ENCODE measurements around the gene JCAD. TPM values are rescaled to one million over a fixed set of nuclear protein-coding genes. Genes with fewer than 3 reads are reported as not detected.

Gene JCAD
- polyA plus RNA-seq, 2 of the 4 experiments (the other 2 are of a cell fraction), result 4.4 to 6.4 TPM

DNA sequence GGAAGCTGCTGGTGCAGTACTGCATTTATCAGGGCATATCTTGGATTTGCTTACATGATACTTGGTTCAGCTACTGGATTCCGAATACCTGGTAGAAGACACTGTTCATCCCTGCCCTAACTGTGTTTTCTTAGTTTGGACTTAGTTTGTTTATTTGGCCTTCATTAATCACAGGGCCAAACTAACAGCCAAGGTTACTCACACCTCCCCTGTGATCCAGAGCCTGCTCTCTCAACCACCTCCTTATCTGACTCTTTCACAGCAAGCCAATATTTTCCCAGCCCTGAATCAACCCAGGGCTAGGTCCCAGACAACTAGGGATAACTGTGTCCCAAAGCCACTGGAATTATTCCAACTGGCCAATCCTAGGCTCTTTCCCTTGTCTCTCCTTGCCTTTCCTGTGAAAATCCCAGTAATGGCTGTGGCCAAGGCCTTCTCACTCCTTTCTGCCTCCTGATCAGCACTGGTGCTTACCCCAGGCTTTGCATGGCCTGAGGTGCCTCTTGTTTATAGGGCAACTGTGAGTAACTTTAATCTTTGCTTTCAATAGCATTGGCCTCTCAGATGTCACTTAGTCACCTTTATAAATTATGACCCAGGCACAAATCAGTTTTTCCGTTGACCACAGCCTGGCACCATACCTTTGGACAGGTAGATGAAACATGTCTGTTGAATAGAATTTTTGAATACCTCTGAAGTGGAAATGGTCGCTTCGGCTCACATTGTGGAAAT is 9.3 kb upstream of the JCAD start:
- Histone ChIP-seq H3K4me3 (no peak overlapping the region), H3K4me2 (no peak overlapping the region), H3K27ac (no peak overlapping the region), H3K4me1 (no peaks in the 10 kb centered on the region), H3K9me3 (no peaks in the 10 kb centered on the region)
- no peak for FAIRE-seq
- POLR2A ChIA-PET, result no interaction called here
- peak in 1 of 2 experiments; percentile 24; a peak in 1 of 6 replicates for ATAC-seq
- no peak for DNase-seq (ENCODE audit: low read depth in 1 of 2, low spot score in 1 of 2)
- CTCF ChIA-PET, result interaction anchor here (0.6 to 1.4 kb wide), 2 partner anchors 10 to 24 kb away, joined by 3 to 4 read pairs; partner anchors contain the start of gene JCAD
- WGBS (ENCODE audit: missing lambda C conversion rate), result 82% methylated on average over 4 of the region's 4 CpGs
- TF ChIP-seq EHF (CRISPR knock-in tag; IDR thresholded peaks at IDR 0.05), result no peak
- no peak for TF ChIP-seq ATOH8 (CRISPR knock-in tag; IDR thresholded peaks at IDR 0.05; ENCODE audit: low read depth)
- TF ChIP-seq SREBF2 (IDR thresholded peaks at IDR 0.05), result no peak
- TF ChIP-seq JUNB (IDR thresholded peaks at IDR 0.05), result no peak
- no peak for TF ChIP-seq MAFK (IDR thresholded peaks at IDR 0.05; ENCODE audit: partially characterized antibody)
- TF ChIP-seq, protein P1, sequence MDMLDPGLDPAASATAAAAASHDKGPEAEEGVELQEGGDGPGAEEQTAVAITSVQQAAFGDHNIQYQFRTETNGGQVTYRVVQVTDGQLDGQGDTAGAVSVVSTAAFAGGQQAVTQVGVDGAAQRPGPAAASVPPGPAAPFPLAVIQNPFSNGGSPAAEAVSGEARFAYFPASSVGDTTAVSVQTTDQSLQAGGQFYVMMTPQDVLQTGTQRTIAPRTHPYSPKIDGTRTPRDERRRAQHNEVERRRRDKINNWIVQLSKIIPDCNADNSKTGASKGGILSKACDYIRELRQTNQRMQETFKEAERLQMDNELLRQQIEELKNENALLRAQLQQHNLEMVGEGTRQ (IDR thresholded peaks at IDR 0.05), result no peak
- no peak for TF ChIP-seq KDM1A (IDR thresholded peaks at IDR 0.05; ENCODE audit: low read depth)
- no peak for TF ChIP-seq SMC3 (IDR thresholded peaks at IDR 0.05)
- TF ChIP-seq EHMT2 (IDR thresholded peaks at IDR 0.05; ENCODE audit: low read depth), result no peak
- TF ChIP-seq CBX8 (IDR thresholded peaks at IDR 0.05), result no peak
- TF ChIP-seq POLR2AphosphoS2 (conservative IDR thresholded peaks at IDR 0.05; ENCODE audit: low read length), result no peak
- no peak for TF ChIP-seq EP300 (IDR thresholded peaks at IDR 0.05)
- no peak for TF ChIP-seq CBX2 (IDR thresholded peaks at IDR 0.05; ENCODE audit: borderline replicate concordance, low read depth)
- TF ChIP-seq HOXB5 (CRISPR knock-in tag; IDR thresholded peaks at IDR 0.05), result no peak
- TF ChIP-seq, protein P2, sequence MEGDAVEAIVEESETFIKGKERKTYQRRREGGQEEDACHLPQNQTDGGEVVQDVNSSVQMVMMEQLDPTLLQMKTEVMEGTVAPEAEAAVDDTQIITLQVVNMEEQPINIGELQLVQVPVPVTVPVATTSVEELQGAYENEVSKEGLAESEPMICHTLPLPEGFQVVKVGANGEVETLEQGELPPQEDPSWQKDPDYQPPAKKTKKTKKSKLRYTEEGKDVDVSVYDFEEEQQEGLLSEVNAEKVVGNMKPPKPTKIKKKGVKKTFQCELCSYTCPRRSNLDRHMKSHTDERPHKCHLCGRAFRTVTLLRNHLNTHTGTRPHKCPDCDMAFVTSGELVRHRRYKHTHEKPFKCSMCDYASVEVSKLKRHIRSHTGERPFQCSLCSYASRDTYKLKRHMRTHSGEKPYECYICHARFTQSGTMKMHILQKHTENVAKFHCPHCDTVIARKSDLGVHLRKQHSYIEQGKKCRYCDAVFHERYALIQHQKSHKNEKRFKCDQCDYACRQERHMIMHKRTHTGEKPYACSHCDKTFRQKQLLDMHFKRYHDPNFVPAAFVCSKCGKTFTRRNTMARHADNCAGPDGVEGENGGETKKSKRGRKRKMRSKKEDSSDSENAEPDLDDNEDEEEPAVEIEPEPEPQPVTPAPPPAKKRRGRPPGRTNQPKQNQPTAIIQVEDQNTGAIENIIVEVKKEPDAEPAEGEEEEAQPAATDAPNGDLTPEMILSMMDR (IDR thresholded peaks at IDR 0.05), result no peak
- TF ChIP-seq BHLHE40 (IDR thresholded peaks at IDR 0.05; ENCODE audit: low read depth, low read length), result no peak

GRCh38 chr10:30063099-30063498 is 3.7 kb upstream of the JCAD start:
- Histone ChIP-seq H3K9me3 (no peaks in the 10 kb centered on the region), H3K4me2 (no peak overlapping the region), H3K27ac (no peak overlapping the region), H3K4me1 (peaks cover 4% of the 10 kb centered on the region), H3K4me3 (no peak overlapping the region)
- no peak for TF ChIP-seq MYC (IDR thresholded peaks at IDR 0.05; ENCODE audit: borderline replicate concordance, low read length)
- no peak for TF ChIP-seq ZC3H11A (IDR thresholded peaks at IDR 0.05)
- TF ChIP-seq HDAC2 (IDR thresholded peaks at IDR 0.05), result no peak
- TF ChIP-seq ESRRA (IDR thresholded peaks at IDR 0.05; ENCODE audit: borderline replicate concordance, low read length), result no peak
- TF ChIP-seq FOSB (CRISPR knock-in tag; IDR thresholded peaks at IDR 0.05), result no peak
- no peak for TF ChIP-seq MAX (IDR thresholded peaks at IDR 0.05)
- TF ChIP-seq RAD21 (conservative IDR thresholded peaks at IDR 0.05 in 1 of 2, IDR thresholded peaks at IDR 0.05 in 1 of 2), result no peak
- TF ChIP-seq SMC3 (IDR thresholded peaks at IDR 0.05), result no peak
- no peak for TF ChIP-seq NFE2L2 (conservative IDR thresholded peaks at IDR 0.05; ENCODE audit: low read length)
- CTCF ChIA-PET, result interaction anchor here (0.6 to 1.1 kb wide), 2 partner anchors 10 to 54 kb away, joined by 3 to 4 read pairs; no protein-coding TSS in a partner anchor
- no peak for ATAC-seq
- WGBS (ENCODE audit: missing lambda C conversion rate), result 44% methylated on average over 3 of the region's 3 CpGs
- POLR2A ChIA-PET, result no interaction called here
- no peak for DNase-seq (ENCODE audit: low read depth in 1 of 2, low spot score in 1 of 2)
- FAIRE-seq, result no peak

Measured in A549 (cell line).